Measurements from ENCODE around the gene MAP4K3. TPM values are rescaled to one million over a fixed set of nuclear protein-coding genes. Genes with fewer than 3 reads are reported as not detected.

The MAP4K3 gene
- total RNA-seq, 1 experiment from 2014 or later, result 21.4 TPM

DNA sequence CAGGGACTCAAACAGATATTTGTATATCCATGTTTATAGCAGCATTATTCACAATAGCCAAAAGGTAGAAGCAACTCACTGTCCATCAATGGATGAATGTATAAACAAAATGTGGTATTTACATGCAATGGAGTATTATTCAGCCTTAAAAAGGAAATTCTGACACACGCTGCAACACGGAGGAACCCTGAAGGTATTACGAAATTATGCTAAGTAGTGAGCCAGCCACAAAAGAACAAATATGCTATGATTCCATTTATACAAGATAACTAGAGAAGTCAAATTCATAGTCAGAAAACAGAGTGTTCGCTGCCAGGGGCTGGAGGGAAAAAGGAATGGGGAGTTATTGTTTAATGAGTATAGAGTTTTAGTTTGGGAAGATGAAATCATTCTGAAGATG, 132.4 kb downstream of the MAP4K3 start:
- H3K9me3 ChIP-seq (ENCODE audit: control insufficient read depth in 1 of 2, insufficient read depth in 1 of 2, low read depth in 1 of 2, low read length in 2 of 2), result no peaks in the 10 kb centered on the region
- ATAC-seq, result no peak
- ChIA-PET CTCF (no interaction called here), RAD21 (ENCODE audit: low non-redundant PET in 1 of 2, low total read pairs in 2 of 2, uncharacterized antibody in 2 of 2, unreplicated experiment in 2 of 2) (no interaction called here), POLR2A (no interaction called here)
- no peaks in the 10 kb centered on the region for H3K36me3 ChIP-seq (ENCODE audit: control insufficient read depth in 1 of 2, insufficient read depth in 2 of 2, low read length in 2 of 2)
- no peak overlapping the region for H3K27ac ChIP-seq (ENCODE audit: low read depth, low read length)
- H3K4me3 ChIP-seq (replicated peaks in 1 of 2; ENCODE audit: low read depth in 1 of 2, low read length in 2 of 2), result no peak overlapping the region
- no peaks in the 10 kb centered on the region for H3K27me3 ChIP-seq (ENCODE audit: insufficient read depth, low read length)
- TF ChIP-seq RAD21 (IDR thresholded peaks at IDR 0.05; ENCODE audit: low read depth), result no peak
- TF ChIP-seq CEBPB (IDR thresholded peaks at IDR 0.05; ENCODE audit: low read depth), result no peak
- no peak for TF ChIP-seq CBX3 (IDR thresholded peaks at IDR 0.05; ENCODE audit: low read depth)
- no peak for TF ChIP-seq POLR2A (IDR thresholded peaks at IDR 0.05; ENCODE audit: borderline replicate concordance, extremely low read depth, insufficient read depth, insufficient read length)
- TF ChIP-seq POLR2AphosphoS5 (IDR thresholded peaks at IDR 0.05; ENCODE audit: low read depth, low read length), result no peak
- TF ChIP-seq ELF1 (IDR thresholded peaks at IDR 0.05; ENCODE audit: borderline replicate concordance, low read depth), result no peak
- TF ChIP-seq SRF (IDR thresholded peaks at IDR 0.05; ENCODE audit: low read depth), result no peak
- no peak for TF ChIP-seq SIN3A (IDR thresholded peaks at IDR 0.05; ENCODE audit: low read depth)
- no peak for TF ChIP-seq TCF7L2 (IDR thresholded peaks at IDR 0.05; ENCODE audit: borderline replicate concordance, extremely low read depth, insufficient read depth, insufficient read length)
- TF ChIP-seq, protein P1, sequence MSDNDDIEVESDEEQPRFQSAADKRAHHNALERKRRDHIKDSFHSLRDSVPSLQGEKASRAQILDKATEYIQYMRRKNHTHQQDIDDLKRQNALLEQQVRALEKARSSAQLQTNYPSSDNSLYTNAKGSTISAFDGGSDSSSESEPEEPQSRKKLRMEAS (IDR thresholded peaks at IDR 0.05), result no peak
- TF ChIP-seq EGR1 (IDR thresholded peaks at IDR 0.05; ENCODE audit: low read depth), result no peak
- TF ChIP-seq FOSL1 (IDR thresholded peaks at IDR 0.05; ENCODE audit: low read depth), result no peak
- no peak for TF ChIP-seq ZNF274 (IDR thresholded peaks at IDR 0.05; ENCODE audit: low read depth, low read length)
- TF ChIP-seq, protein P2, sequence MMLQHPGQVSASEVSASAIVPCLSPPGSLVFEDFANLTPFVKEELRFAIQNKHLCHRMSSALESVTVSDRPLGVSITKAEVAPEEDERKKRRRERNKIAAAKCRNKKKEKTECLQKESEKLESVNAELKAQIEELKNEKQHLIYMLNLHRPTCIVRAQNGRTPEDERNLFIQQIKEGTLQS (IDR thresholded peaks at IDR 0.05), result no peak
- no peak for TF ChIP-seq EZH2 (IDR thresholded peaks at IDR 0.05)
- no peak for TF ChIP-seq JUND (IDR thresholded peaks at IDR 0.05)
- no peak for TF ChIP-seq EZH2phosphoT487 (IDR thresholded peaks at IDR 0.05; ENCODE audit: borderline replicate concordance)
- TF ChIP-seq, protein P3, sequence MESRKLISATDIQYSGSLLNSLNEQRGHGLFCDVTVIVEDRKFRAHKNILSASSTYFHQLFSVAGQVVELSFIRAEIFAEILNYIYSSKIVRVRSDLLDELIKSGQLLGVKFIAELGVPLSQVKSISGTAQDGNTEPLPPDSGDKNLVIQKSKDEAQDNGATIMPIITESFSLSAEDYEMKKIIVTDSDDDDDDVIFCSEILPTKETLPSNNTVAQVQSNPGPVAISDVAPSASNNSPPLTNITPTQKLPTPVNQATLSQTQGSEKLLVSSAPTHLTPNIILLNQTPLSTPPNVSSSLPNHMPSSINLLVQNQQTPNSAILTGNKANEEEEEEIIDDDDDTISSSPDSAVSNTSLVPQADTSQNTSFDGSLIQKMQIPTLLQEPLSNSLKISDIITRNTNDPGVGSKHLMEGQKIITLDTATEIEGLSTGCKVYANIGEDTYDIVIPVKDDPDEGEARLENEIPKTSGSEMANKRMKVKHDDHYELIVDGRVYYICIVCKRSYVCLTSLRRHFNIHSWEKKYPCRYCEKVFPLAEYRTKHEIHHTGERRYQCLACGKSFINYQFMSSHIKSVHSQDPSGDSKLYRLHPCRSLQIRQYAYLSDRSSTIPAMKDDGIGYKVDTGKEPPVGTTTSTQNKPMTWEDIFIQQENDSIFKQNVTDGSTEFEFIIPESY (IDR thresholded peaks at IDR 0.05; ENCODE audit: extremely low read depth, insufficient replicate concordance, low read length), result no peak
- TF ChIP-seq, protein P4, sequence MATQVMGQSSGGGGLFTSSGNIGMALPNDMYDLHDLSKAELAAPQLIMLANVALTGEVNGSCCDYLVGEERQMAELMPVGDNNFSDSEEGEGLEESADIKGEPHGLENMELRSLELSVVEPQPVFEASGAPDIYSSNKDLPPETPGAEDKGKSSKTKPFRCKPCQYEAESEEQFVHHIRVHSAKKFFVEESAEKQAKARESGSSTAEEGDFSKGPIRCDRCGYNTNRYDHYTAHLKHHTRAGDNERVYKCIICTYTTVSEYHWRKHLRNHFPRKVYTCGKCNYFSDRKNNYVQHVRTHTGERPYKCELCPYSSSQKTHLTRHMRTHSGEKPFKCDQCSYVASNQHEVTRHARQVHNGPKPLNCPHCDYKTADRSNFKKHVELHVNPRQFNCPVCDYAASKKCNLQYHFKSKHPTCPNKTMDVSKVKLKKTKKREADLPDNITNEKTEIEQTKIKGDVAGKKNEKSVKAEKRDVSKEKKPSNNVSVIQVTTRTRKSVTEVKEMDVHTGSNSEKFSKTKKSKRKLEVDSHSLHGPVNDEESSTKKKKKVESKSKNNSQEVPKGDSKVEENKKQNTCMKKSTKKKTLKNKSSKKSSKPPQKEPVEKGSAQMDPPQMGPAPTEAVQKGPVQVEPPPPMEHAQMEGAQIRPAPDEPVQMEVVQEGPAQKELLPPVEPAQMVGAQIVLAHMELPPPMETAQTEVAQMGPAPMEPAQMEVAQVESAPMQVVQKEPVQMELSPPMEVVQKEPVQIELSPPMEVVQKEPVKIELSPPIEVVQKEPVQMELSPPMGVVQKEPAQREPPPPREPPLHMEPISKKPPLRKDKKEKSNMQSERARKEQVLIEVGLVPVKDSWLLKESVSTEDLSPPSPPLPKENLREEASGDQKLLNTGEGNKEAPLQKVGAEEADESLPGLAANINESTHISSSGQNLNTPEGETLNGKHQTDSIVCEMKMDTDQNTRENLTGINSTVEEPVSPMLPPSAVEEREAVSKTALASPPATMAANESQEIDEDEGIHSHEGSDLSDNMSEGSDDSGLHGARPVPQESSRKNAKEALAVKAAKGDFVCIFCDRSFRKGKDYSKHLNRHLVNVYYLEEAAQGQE (IDR thresholded peaks at IDR 0.05; ENCODE audit: low read depth), result no peak
- TF ChIP-seq SP1 (IDR thresholded peaks at IDR 0.05; ENCODE audit: low read depth), result no peak
- no peak overlapping the region for H2AFZ ChIP-seq (ENCODE audit: low read depth, low read length, poor library complexity, severe bottlenecking)
- H3K9me2 ChIP-seq (ENCODE audit: insufficient read depth), result no peaks in the 10 kb centered on the region
- intact Hi-C loops (cut with micrococcal nuclease), result no loop called here
- no peak for DNase-seq (ENCODE audit: low read depth, low spot score)
- no TSS peak for BruUV-seq (replicated peaks)
- H3K4me1 ChIP-seq (ENCODE audit: control insufficient read depth in 1 of 2, insufficient read depth in 2 of 2, low read length in 2 of 2), result no peaks in the 10 kb centered on the region
- H4K20me1 ChIP-seq (ENCODE audit: insufficient read depth), result no peaks in the 10 kb centered on the region
- H3K79me2 ChIP-seq (ENCODE audit: insufficient read depth, low read length), result no peaks in the 10 kb centered on the region
- no peak overlapping the region for H3K9ac ChIP-seq (ENCODE audit: low read length)
- H3K4me2 ChIP-seq (ENCODE audit: low read length), result no peak overlapping the region
